Liver (tissue), 9 donors: ENCODE results near the gene HPCAL1. TPM values are rescaled to one million over a fixed set of nuclear protein-coding genes. Genes with fewer than 3 reads are reported as not detected.

Experiments used
- DNase-seq: peaks from one replicate; pipeline ENCODE4 v3.0.0-alpha.2; 2017; ENCODE audit warnings: low spot score
- H3K27ac ChIP-seq, 2 donors: one replicate each; pipeline ENCODE4 v1.7.0; 2013; ENCODE audit warnings: inconsistent platforms in 2 of 2, low read length in 2 of 2, control low read depth in 1 of 2, low read depth in 1 of 2, mild to moderate bottlenecking in 1 of 2
- H3K27me3 ChIP-seq, 4 donors: one replicate each; pipeline versions ENCODE4 v1.6.1 to v1.7.0; 2013; ENCODE audit warnings: low read length in 3 of 4, inconsistent platforms in 1 of 4, mild to moderate bottlenecking in 1 of 4, moderate library complexity in 1 of 4; ENCODE audit not compliant: control insufficient read depth in 4 of 4, insufficient read depth in 4 of 4
- H3K36me3 ChIP-seq, 4 donors: one replicate each; pipeline versions ENCODE4 v1.6.1 to v1.7.0; 2013; ENCODE audit warnings: low read length in 3 of 4, mild to moderate bottlenecking in 3 of 4, low read depth in 1 of 4, moderate library complexity in 1 of 4; ENCODE audit not compliant: control insufficient read depth in 4 of 4, insufficient read depth in 3 of 4
- H3K4me1 ChIP-seq, 4 donors: one replicate each; pipeline versions ENCODE4 v1.6.1 to v1.7.0; 2013; ENCODE audit warnings: low read length in 3 of 4, mild to moderate bottlenecking in 3 of 4, moderate library complexity in 1 of 4; ENCODE audit not compliant: control insufficient read depth in 4 of 4, insufficient read depth in 4 of 4
- H3K4me3 ChIP-seq, 3 donors: one replicate each; pipeline versions ENCODE4 v1.6.1 to v1.7.0; 2013; ENCODE audit warnings: low read length in 3 of 3, control low read depth in 1 of 3, low read depth in 1 of 3, mild to moderate bottlenecking in 1 of 3
- H3K9ac ChIP-seq, 2 donors: one replicate each; pipeline ENCODE4 v1.7.0; 2013; ENCODE audit warnings: low read length in 2 of 2, mild to moderate bottlenecking in 2 of 2, moderate library complexity in 2 of 2, control low read depth in 1 of 2, low read depth in 1 of 2
- H3K9me3 ChIP-seq, 4 donors: one replicate each; pipeline versions ENCODE4 v1.6.1 to v1.7.0; 2013; ENCODE audit warnings: low read length in 3 of 4; ENCODE audit not compliant: control insufficient read depth in 4 of 4
- ATF3 ChIP-seq: IDR thresholded peaks from 2 replicates; pipeline ENCODE4 v1.6.1; 2016; ENCODE audit warnings: antibody characterized with exemption
- CTCF ChIP-seq: fragments of 150-350 bp; IDR thresholded peaks from 2 replicates; pipeline ENCODE4 v1.5.1; 2017; ENCODE audit warnings: improper control_type of control experiment, low read depth, low read length; ENCODE audit not compliant: missing input control
- FOXA1 ChIP-seq: IDR thresholded peaks from 2 replicates; pipeline ENCODE4 v1.6.1; 2016; ENCODE audit warnings: antibody characterized with exemption
- FOXA2 ChIP-seq: IDR thresholded peaks from 2 replicates; pipeline ENCODE4 v1.6.1; 2016; ENCODE audit warnings: antibody characterized with exemption
- HNF4A ChIP-seq, 2 donors: conservative IDR thresholded peaks; 2 replicates each; pipeline ENCODE4 v1.6.1; 2016; ENCODE audit warnings: antibody characterized with exemption in 2 of 2, mild to moderate bottlenecking in 2 of 2
- HNF4G ChIP-seq: IDR thresholded peaks from 2 replicates; pipeline ENCODE4 v1.6.1; 2016; ENCODE audit warnings: antibody characterized with exemption
- JUND ChIP-seq, 2 donors: IDR thresholded peaks; 2 replicates each; pipeline ENCODE4 v1.6.1; 2016; ENCODE audit warnings: antibody characterized with exemption in 2 of 2
- NR2F2 ChIP-seq: IDR thresholded peaks from 2 replicates; pipeline ENCODE4 v1.6.1; 2016; ENCODE audit warnings: antibody characterized with exemption
- REST ChIP-seq: IDR thresholded peaks from 2 replicates; pipeline ENCODE4 v1.6.1; 2016; ENCODE audit warnings: antibody characterized with exemption, mild to moderate bottlenecking
- SP1 ChIP-seq: IDR thresholded peaks from 2 replicates; pipeline ENCODE4 v1.6.1; 2018; ENCODE audit warnings: antibody characterized with exemption, mild to moderate bottlenecking
- TAF1 ChIP-seq: conservative IDR thresholded peaks from 2 replicates; pipeline ENCODE4 v1.6.1; 2016; ENCODE audit warnings: antibody characterized with exemption, mild to moderate bottlenecking
- ZBTB33 ChIP-seq: IDR thresholded peaks from 2 replicates; pipeline ENCODE4 v1.6.1; 2016; ENCODE audit warnings: antibody characterized with exemption
- WGBS: extraction: QIAGEN DNeasy Blood & Tissue Kit; methylation state at CpG from one replicate; pipeline ENCODE4 v1.1.7; 2013; 5-methylcytosine and 5-hydroxymethylcytosine counted together
- polyA plus RNA-seq, 2 donors: library from polyadenylated mRNA; stranded (reverse) in 1 of 2; unstranded in 1 of 2; fragments of 200-250 nt in 1 of 2; fragments of >200 nt in 1 of 2; fragmentation: Nextera tagmentation in 1 of 2; extraction: Ambion mirVana in 1 of 2; gene quantifications; one replicate each; pipeline versions ENCODE4 v1.2.1 to v1.2.3, GENCODE V29; 2013 to 2015
- total RNA-seq, 2 donors: library from RNA; depleted of rRNA; stranded (reverse); fragments of >200 nt; gene quantifications; one replicate each; pipeline ENCODE4 v1.2.3, GENCODE V29; 2014
- donor health status: healthy.
- donor health status: healthy.
- donor health status: healthy.
- donor health status: healthy.
- donor health status: healthy.

HPCAL1 gene
- total and polyA plus RNA-seq, 4 donors = 17.3 to 27.9 (median 22.9) TPM

GRCh38 chr2:10414591-10414990, 111.9 kb downstream of the HPCAL1 start (continued):
- TF ChIP-seq CTCF (no peak), NR2F2 (no peak), FOXA1 (no peak)

- WGBS = 89% methylated on average over 8 of the region's 8 CpGs
- H3K4me3 ChIP-seq = no peak overlapping the region
- peaks cover 0 to 15% (median 10%) of the 10 kb centered on the region in 4 donors for H3K4me1 ChIP-seq
- TF ChIP-seq NR2F2 (no peak), FOXA2 (no peak), ZBTB33 (no peak), SP1 (no peak), HNF4G (no peak), CTCF (no peak), FOXA1 (no peak), ATF3 (no peak), HNF4A (conservative IDR thresholded peaks at IDR 0.05) (no peak), JUND (IDR thresholded peaks at IDR 0.05) (no peak), REST (no peak), TAF1 (no peak)
- H3K27me3 ChIP-seq = no peaks in the 10 kb centered on the region
- DNase-seq = no peak
- no peaks in the 10 kb centered on the region for H3K9me3 ChIP-seq
- no peak overlapping the region for H3K9ac ChIP-seq
- H3K36me3 ChIP-seq = peaks cover 0 to 9% (median under 1%) of the 10 kb centered on the region in 4 donors
- H3K27ac ChIP-seq = no peak overlapping the region
Observed at GRCh38 chr2:10415048-10415447, 112.3 kb downstream of the HPCAL1 start.
